Measurements from ENCODE around the gene PPP1R10.

DNA sequence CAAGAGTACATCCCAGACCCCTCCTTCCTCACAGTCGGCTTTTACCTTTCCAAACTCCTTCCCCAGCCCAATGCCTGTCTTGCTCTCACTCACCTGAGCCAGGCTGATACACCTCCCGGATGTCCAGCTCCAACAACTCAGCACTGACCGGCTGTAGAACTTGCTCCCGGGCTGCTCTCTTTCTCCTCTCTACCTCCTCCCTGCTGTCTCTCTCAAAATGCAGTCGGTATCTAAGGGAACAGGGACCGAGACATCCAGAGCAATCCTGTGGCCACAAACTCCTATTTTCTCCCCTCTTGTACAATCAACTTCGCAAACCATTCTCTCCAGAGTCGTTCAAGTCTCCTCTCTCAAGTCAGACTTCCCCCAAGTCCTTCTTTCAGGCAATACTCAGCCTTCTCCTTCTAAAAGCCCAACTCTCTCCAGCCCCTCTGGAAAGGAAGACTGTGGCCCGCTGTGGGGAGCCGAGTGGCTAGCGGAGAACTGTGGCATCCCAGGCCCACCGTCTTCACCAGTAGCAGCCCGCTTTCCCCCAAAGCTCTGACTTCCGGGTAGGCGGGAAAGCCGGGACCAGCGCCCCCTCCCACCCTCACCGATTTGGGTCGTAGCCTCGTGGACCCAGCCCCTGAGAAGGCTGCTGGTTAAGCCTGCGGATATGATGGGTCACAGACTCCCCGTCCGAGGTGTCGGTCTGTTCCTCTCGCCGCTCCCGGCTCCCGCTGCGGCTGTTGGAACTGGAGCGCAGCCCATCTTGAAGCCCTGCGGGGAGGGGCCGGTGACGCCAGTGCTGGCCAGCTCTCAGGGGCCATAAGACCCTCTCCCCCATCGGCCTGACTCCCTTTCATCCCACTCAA is 61.9 kb downstream of the PPP1R10 start:
- TF ChIP-seq, protein P1, sequence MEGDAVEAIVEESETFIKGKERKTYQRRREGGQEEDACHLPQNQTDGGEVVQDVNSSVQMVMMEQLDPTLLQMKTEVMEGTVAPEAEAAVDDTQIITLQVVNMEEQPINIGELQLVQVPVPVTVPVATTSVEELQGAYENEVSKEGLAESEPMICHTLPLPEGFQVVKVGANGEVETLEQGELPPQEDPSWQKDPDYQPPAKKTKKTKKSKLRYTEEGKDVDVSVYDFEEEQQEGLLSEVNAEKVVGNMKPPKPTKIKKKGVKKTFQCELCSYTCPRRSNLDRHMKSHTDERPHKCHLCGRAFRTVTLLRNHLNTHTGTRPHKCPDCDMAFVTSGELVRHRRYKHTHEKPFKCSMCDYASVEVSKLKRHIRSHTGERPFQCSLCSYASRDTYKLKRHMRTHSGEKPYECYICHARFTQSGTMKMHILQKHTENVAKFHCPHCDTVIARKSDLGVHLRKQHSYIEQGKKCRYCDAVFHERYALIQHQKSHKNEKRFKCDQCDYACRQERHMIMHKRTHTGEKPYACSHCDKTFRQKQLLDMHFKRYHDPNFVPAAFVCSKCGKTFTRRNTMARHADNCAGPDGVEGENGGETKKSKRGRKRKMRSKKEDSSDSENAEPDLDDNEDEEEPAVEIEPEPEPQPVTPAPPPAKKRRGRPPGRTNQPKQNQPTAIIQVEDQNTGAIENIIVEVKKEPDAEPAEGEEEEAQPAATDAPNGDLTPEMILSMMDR (IDR thresholded peaks at IDR 0.05; ENCODE audit: insufficient read depth, low read length, poor library complexity, severe bottlenecking) = no peak
- no peak for TF ChIP-seq EZH2phosphoT487 (conservative IDR thresholded peaks at IDR 0.05; ENCODE audit: low read length)
